H1 (cell line): ENCODE data around the gene CCDC171. TPM values are rescaled to one million over a fixed set of nuclear protein-coding genes. Genes with fewer than 3 reads are reported as not detected.

ENCODE experiments used
- BACH1 ChIP-seq: IDR thresholded peaks from 2 replicates; pipeline ENCODE4 v1.6.1; 2012; ENCODE audit warnings: low read length, improper control_type of control experiment
- EGR1 ChIP-seq: IDR thresholded peaks from 2 replicates; pipeline ENCODE4 v1.6.1; 2011; ENCODE audit warnings: low read depth, low read length, borderline replicate concordance
- NANOG ChIP-seq: IDR thresholded peaks from 2 replicates; pipeline ENCODE4 v1.6.1; 2011; ENCODE audit warnings: low read length, low read depth, mild to moderate bottlenecking, inconsistent platforms; ENCODE audit not compliant: insufficient read depth, poor library complexity, severe bottlenecking
- NRF1 ChIP-seq: IDR thresholded peaks from 2 replicates; pipeline ENCODE4 v1.6.1; 2011; ENCODE audit warnings: mild to moderate bottlenecking, low read depth, low read length, improper control_type of control experiment
- TAF1 ChIP-seq: IDR thresholded peaks from 2 replicates; pipeline ENCODE4 v1.6.1; 2011; ENCODE audit warnings: mild to moderate bottlenecking, low read depth, low read length
- TCF12 ChIP-seq: IDR thresholded peaks from 2 replicates; pipeline ENCODE4 v1.6.1; 2011; ENCODE audit warnings: low read depth, mild to moderate bottlenecking, low read length
- polyA plus RNA-seq, 7 experiments: library from polyadenylated mRNA; depleted of rRNA in 3 of 7; stranded (reverse) in 5 of 7; unstranded in 2 of 7; fragments of >200 nt in 5 of 7; fragments of 200-250 nt in 2 of 7; gene quantifications; 1 replicate in 5 of 7; 2 replicates in 1 of 7; 4 replicates in 1 of 7; pipeline versions ENCODE4 v1.2.1 to v1.2.3, GENCODE V29; 2011 to 2013; ENCODE audit warnings: missing spikeins in 2 of 7, mixed read lengths in 2 of 7
- total RNA-seq: library from RNA; stranded (reverse); fragmentation: NEBNext Ultra II Directional; extraction: Animal tissue kit (Norgen Biotek cat#: 25700); gene quantifications from 2 replicates; pipeline ENCODE4 v1.2.1, GENCODE V29; 2021
- TF ChIP-seq, protein P1 (sequence below): fragments of 300-600 bp; sonication (generic); IDR thresholded peaks from 2 replicates; pipeline ENCODE4 v1.7.1; 2012; ENCODE audit warnings: low read length, moderate library complexity, mild to moderate bottlenecking, inconsistent platforms; ENCODE audit not compliant: insufficient replicate concordance

CCDC171 gene
- total and polyA plus RNA-seq, 2 of the 8 experiments (the other 6 are each of a cell fraction or from before 2014, with no cell fraction given) = 0.83 to 2.3 TPM

DNA sequence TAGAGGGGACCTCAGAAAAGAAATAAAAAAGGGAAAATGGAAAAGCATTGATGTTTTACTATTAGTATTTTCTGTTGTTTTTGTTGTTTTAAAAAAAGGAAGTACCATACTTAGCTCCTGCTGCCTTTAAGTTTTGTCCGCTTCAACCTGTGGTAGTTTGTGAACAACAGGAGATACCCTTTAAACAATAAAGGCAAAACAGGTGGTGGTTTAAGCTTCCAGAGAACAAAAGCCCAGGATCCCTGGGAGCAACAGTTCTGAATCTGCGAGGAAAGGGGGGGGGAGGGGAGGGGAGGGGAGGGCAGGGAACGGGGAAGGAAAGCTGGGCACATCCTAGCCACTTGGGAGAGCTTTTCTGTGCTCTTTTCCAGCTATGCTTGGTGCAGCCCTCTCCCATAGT, 40.0 kb upstream of the CCDC171 start (continued):
- TF ChIP-seq NANOG (peak; percentile 95), NRF1 (no peak), TCF12 (peak; percentile 95), TAF1 (peak; percentile 65), EGR1 (no peak), BACH1 (no peak)
- TF ChIP-seq, protein P1, sequence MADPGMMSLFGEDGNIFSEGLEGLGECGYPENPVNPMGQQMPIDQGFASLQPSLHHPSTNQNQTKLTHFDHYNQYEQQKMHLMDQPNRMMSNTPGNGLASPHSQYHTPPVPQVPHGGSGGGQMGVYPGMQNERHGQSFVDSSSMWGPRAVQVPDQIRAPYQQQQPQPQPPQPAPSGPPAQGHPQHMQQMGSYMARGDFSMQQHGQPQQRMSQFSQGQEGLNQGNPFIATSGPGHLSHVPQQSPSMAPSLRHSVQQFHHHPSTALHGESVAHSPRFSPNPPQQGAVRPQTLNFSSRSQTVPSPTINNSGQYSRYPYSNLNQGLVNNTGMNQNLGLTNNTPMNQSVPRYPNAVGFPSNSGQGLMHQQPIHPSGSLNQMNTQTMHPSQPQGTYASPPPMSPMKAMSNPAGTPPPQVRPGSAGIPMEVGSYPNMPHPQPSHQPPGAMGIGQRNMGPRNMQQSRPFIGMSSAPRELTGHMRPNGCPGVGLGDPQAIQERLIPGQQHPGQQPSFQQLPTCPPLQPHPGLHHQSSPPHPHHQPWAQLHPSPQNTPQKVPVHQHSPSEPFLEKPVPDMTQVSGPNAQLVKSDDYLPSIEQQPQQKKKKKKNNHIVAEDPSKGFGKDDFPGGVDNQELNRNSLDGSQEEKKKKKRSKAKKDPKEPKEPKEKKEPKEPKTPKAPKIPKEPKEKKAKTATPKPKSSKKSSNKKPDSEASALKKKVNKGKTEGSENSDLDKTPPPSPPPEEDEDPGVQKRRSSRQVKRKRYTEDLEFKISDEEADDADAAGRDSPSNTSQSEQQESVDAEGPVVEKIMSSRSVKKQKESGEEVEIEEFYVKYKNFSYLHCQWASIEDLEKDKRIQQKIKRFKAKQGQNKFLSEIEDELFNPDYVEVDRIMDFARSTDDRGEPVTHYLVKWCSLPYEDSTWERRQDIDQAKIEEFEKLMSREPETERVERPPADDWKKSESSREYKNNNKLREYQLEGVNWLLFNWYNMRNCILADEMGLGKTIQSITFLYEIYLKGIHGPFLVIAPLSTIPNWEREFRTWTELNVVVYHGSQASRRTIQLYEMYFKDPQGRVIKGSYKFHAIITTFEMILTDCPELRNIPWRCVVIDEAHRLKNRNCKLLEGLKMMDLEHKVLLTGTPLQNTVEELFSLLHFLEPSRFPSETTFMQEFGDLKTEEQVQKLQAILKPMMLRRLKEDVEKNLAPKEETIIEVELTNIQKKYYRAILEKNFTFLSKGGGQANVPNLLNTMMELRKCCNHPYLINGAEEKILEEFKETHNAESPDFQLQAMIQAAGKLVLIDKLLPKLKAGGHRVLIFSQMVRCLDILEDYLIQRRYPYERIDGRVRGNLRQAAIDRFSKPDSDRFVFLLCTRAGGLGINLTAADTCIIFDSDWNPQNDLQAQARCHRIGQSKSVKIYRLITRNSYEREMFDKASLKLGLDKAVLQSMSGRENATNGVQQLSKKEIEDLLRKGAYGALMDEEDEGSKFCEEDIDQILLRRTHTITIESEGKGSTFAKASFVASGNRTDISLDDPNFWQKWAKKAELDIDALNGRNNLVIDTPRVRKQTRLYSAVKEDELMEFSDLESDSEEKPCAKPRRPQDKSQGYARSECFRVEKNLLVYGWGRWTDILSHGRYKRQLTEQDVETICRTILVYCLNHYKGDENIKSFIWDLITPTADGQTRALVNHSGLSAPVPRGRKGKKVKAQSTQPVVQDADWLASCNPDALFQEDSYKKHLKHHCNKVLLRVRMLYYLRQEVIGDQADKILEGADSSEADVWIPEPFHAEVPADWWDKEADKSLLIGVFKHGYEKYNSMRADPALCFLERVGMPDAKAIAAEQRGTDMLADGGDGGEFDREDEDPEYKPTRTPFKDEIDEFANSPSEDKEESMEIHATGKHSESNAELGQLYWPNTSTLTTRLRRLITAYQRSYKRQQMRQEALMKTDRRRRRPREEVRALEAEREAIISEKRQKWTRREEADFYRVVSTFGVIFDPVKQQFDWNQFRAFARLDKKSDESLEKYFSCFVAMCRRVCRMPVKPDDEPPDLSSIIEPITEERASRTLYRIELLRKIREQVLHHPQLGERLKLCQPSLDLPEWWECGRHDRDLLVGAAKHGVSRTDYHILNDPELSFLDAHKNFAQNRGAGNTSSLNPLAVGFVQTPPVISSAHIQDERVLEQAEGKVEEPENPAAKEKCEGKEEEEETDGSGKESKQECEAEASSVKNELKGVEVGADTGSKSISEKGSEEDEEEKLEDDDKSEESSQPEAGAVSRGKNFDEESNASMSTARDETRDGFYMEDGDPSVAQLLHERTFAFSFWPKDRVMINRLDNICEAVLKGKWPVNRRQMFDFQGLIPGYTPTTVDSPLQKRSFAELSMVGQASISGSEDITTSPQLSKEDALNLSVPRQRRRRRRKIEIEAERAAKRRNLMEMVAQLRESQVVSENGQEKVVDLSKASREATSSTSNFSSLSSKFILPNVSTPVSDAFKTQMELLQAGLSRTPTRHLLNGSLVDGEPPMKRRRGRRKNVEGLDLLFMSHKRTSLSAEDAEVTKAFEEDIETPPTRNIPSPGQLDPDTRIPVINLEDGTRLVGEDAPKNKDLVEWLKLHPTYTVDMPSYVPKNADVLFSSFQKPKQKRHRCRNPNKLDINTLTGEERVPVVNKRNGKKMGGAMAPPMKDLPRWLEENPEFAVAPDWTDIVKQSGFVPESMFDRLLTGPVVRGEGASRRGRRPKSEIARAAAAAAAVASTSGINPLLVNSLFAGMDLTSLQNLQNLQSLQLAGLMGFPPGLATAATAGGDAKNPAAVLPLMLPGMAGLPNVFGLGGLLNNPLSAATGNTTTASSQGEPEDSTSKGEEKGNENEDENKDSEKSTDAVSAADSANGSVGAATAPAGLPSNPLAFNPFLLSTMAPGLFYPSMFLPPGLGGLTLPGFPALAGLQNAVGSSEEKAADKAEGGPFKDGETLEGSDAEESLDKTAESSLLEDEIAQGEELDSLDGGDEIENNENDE = peak; percentile 70
